B cell (primary cell): ENCODE results near the gene HOXC6.

Experiments used
- CTCF ChIP-seq: fragments of 200-600 bp; IDR thresholded peaks from one replicate; pipeline ENCODE4 v1.8.0; 2022; ENCODE audit warnings: antibody characterized with exemption, mild to moderate bottlenecking
- EZH2 ChIP-seq: IDR thresholded peaks from 2 replicates; pipeline ENCODE4 v1.6.1; 2012; ENCODE audit warnings: borderline replicate concordance, low read depth, mild to moderate bottlenecking, moderate library complexity, low read length; ENCODE audit not compliant: insufficient read depth, poor library complexity, severe bottlenecking

- TF ChIP-seq CTCF (no peak), EZH2 (no peak)
Observed at GRCh38 chr12:54045401-54045800, 17.2 kb downstream of the HOXC6 start.
